GM18861 (cell line): ENCODE data around the gene AP3M1.
"Not testable (repeated sequence)": the region's sequence is repeated elsewhere in the genome, so short reads cannot be mapped to it uniquely, and the experiment has no call there.

Experiments
- ATAC-seq: cut with Tn5 transposase; IDR thresholded peaks from one replicate; pipeline ENCODE4 v1.9.1; 2021; ENCODE audit not compliant: unreplicated experiment

The AP3M1 gene

GRCh38 chr10:74164716-74165529 is 14.3 kb upstream of the AP3M1 start:
- ATAC-seq: no peak

- ATAC-seq: no peak
Observed at GRCh38 chr10:74163319-74164068, 12.9 kb upstream of the AP3M1 start.

- no peak for ATAC-seq
Observed at GRCh38 chr10:74160013-74160412, 9.4 kb upstream of the AP3M1 start.

- no peak for ATAC-seq
Observed at GRCh38 chr10:74156919-74157289, 6.3 kb upstream of the AP3M1 start.

GRCh38 chr10:74153676-74154075 is 3.0 kb upstream of the AP3M1 start:
- ATAC-seq: no peak

GRCh38 chr10:74153123-74153522 is 2.5 kb upstream of the AP3M1 start:
- no peak for ATAC-seq

GRCh38 chr10:74151879-74152722 is 1.5 kb upstream of the AP3M1 start:
- no peak for ATAC-seq

- peak; percentile 65 for ATAC-seq
Observed at GRCh38 chr10:74150990-74151878, 606 bp upstream of the AP3M1 start, which contains the start of gene ADK. Gene ADK, plus strand, starts transcription at chr10:74151221. Its CDS starts 58 bp downstream, at chr10:74151279.

- ATAC-seq: not testable (repeated sequence)
Observed at GRCh38 chr10:74146980-74147379, 3.6 kb downstream of the AP3M1 start.

GRCh38 chr10:74145133-74145532 is 5.5 kb downstream of the AP3M1 start:
- no peak for ATAC-seq

- ATAC-seq: no peak
Observed at GRCh38 chr10:74140553-74140952, 10.1 kb downstream of the AP3M1 start.

GRCh38 chr10:74139981-74140380 is 10.6 kb downstream of the AP3M1 start:
- ATAC-seq: no peak

GRCh38 chr10:74138596-74138995 is 12.0 kb downstream of the AP3M1 start:
- ATAC-seq: not testable (repeated sequence)

- no peak for ATAC-seq
Observed at GRCh38 chr10:74137992-74138391, 12.6 kb downstream of the AP3M1 start.

GRCh38 chr10:74135452-74135851 is 15.2 kb downstream of the AP3M1 start:
- ATAC-seq: no peak

- no peak for ATAC-seq
Observed at GRCh38 chr10:74133923-74134820, 16.5 kb downstream of the AP3M1 start.

GRCh38 chr10:74123081-74123480 is 27.5 kb downstream of the AP3M1 start:
- no peak for ATAC-seq

GRCh38 chr10:74122060-74122459 is 28.6 kb downstream of the AP3M1 start:
- ATAC-seq: no peak

GRCh38 chr10:74121368-74121767 is 29.3 kb downstream of the AP3M1 start:
- ATAC-seq: no peak
